Activated T-cell treated with anti-CD3 and anti-CD28 coated beads, Interleukin-2, amount 50 U/mL, for 4 hours (primary cell): Measurements from ENCODE around the gene ASXL1. TPM values are rescaled to one million over a fixed set of nuclear protein-coding genes. Genes with fewer than 3 reads are reported as not detected.
"Not testable (repeated sequence)": the region's sequence is repeated elsewhere in the genome, so short reads cannot be mapped to it uniquely, and the experiment has no call there.

Source experiments
- ATAC-seq, 2 donors: fragments of 200-7000 bp; cut with Tn5 transposase; one replicate each; pipeline ENCODE4 v1.10.0; 2021
- DNase-seq: peaks from one replicate; pipeline ENCODE4 v3.0.0-alpha.2; 2020
- H3K27me3 Mint-ChIP-seq: one replicate; pipeline ENCODE4 v1.8.0; 2021; ENCODE audit warnings: low read depth, mixed read lengths
- H3K36me3 Mint-ChIP-seq: one replicate; pipeline ENCODE4 v1.8.0; 2022; ENCODE audit warnings: mixed read lengths; ENCODE audit not compliant: insufficient read depth
- H3K4me1 Mint-ChIP-seq: one replicate; pipeline ENCODE4 v1.8.0; 2021; ENCODE audit warnings: low read depth, mixed read lengths
- H3K4me3 Mint-ChIP-seq: one replicate; pipeline ENCODE4 v1.8.0; 2021; ENCODE audit warnings: mild to moderate bottlenecking, moderate library complexity, mixed read lengths
- H3K9me3 Mint-ChIP-seq: one replicate; pipeline ENCODE4 v1.8.0; 2021; ENCODE audit warnings: mixed read lengths
- total RNA-seq, 3 donors: library from RNA; stranded (reverse); gene quantifications; one replicate each; pipeline ENCODE4 v1.2.1, GENCODE V29; 2021

The ASXL1 gene
- total RNA-seq, 3 donors from 2014 or later, result 138 to 194 (median 149) TPM

- peaks cover 2% of the 10 kb centered on the region for H3K36me3 Mint-ChIP-seq
- DNase-seq, result no peak
- no peaks in the 10 kb centered on the region for H3K27me3 Mint-ChIP-seq
- no peak for ATAC-seq
- H3K4me3 Mint-ChIP-seq, result no peak overlapping the region
- peaks cover 4% of the 10 kb centered on the region for H3K4me1 Mint-ChIP-seq
- H3K9me3 Mint-ChIP-seq, result no peaks in the 10 kb centered on the region
Observed at GRCh38 chr20:32458837-32459220, 100.7 kb downstream of the ASXL1 start.

DNA sequence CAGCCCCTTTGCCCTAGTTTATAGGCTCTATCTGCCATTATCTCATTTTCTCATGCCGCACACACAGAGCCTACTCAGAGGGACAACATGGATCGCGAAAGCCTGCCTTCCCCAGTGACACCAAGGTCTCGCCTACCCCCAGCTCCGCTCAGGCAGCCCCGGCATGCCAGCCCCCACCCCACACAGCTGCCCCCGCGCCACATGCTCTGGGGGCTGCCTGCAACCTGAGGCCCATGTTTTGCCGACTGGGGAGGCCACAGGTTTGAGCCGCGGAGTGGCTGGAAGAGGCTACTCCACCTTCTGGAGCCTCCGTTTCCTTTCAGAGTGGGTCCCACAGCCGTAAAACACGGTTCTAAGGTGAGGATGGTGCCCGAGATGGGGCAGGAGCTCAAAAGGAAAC is 102.1 kb downstream of the ASXL1 start:
- Mint-ChIP-seq H3K9me3 (no peaks in the 10 kb centered on the region), H3K4me1 (peaks cover 4% of the 10 kb centered on the region), H3K36me3 (no peaks in the 10 kb centered on the region), H3K4me3 (no peak overlapping the region), H3K27me3 (no peaks in the 10 kb centered on the region)
- DNase-seq, result no peak
- no peak for ATAC-seq

DNA sequence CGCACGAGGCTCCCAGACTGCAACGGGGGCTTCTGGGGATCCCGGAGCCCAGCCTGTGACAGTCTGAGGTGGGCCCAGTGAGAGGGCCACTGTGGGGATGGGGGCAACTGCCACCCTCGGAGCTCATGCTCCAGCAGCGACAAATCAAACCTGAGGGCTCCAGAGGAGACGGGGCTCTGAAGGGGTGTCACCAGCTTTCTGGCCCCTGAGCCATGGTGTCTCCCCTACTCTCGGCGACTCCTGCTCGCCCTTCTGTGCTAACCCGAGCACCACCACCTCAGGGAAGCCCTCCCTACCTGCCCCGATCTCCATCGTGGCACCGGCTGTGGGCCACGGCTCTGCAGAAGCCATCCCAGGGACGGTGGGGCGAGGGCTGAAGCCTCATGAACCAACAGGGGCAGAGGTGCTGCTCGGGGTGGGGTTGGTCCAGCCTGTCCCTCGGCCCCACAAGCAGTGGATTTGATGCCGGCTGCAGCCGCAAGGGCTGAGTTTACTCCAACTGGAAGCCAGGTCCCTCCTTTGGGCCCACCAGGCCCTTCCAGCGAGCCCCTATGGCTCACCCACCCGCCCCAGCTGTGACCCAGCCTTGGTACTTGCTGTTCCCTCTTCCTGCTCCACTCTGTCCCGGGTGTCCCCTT is 102.7 kb downstream of the ASXL1 start:
- Mint-ChIP-seq H3K4me1 (peaks cover 4% of the 10 kb centered on the region), H3K4me3 (no peak overlapping the region), H3K27me3 (no peaks in the 10 kb centered on the region), H3K36me3 (no peaks in the 10 kb centered on the region), H3K9me3 (no peaks in the 10 kb centered on the region)
- DNase-seq (no peak), ATAC-seq (no peak)

DNA sequence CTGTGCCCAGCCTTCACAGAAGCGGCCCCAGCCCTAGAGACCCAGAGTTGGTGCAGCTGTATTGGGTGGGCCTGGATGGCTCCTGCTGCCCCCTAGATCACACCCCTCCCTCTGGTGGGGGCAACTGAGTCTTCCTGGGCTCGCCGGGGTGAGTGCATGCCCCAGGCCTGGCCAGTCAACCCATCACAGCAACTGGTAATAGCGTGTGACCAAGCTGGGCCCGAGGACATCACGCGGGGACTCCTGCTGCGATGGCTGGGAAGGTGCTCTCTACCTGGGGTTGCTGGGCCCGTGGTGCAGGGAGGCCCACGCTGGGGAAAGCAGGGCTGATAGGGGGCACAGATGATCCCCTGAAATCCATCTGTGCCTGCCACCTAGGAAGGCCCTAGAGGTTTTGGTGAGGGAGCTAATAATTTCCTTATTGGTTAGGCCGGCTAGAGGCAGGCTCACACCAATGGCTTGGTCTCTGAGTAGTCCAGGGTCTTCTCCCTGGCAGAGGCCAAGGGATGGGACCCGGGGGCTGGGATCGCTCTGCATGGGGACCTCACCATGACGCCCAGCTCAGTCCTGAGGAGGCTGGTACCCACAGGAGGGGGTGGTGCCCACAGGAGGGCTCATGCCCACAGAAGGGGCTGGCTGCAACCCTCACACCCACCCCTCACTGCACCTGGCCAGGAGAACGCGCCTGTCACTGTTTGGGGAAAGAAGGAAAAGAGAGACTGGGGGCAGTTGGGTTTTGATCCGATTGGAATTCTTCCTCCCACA is 103.9 kb downstream of the ASXL1 start:
- ATAC-seq, result no peak

GRCh38 chr20:32462900-32463641 is 104.9 kb downstream of the ASXL1 start:
- no peak for ATAC-seq
- Mint-ChIP-seq H3K4me3 (no peak overlapping the region), H3K9me3 (no peaks in the 10 kb centered on the region), H3K27me3 (no peaks in the 10 kb centered on the region), H3K4me1 (peaks cover 2% of the 10 kb centered on the region), H3K36me3 (no peaks in the 10 kb centered on the region)
- DNase-seq, result no peak

More for the DNA sequence above, 103.9 kb downstream of the ASXL1 start:
- Mint-ChIP-seq H3K9me3 (no peaks in the 10 kb centered on the region), H3K4me1 (peaks cover 4% of the 10 kb centered on the region), H3K36me3 (no peaks in the 10 kb centered on the region), H3K27me3 (no peaks in the 10 kb centered on the region), H3K4me3 (no peak overlapping the region)
- no peak for DNase-seq

GRCh38 chr20:32463642-32464400 is 105.7 kb downstream of the ASXL1 start:
- no peaks in the 10 kb centered on the region for H3K27me3 Mint-ChIP-seq
- no peaks in the 10 kb centered on the region for H3K9me3 Mint-ChIP-seq
- ATAC-seq, result no peak

GRCh38 chr20:32464401-32465091 is 106.4 kb downstream of the ASXL1 start:
- Mint-ChIP-seq H3K4me1 (no peaks in the 10 kb centered on the region), H3K36me3 (no peaks in the 10 kb centered on the region), H3K9me3 (no peaks in the 10 kb centered on the region), H3K4me3 (no peak overlapping the region), H3K27me3 (no peaks in the 10 kb centered on the region)
- ATAC-seq, result no peak
- no peak for DNase-seq

More at GRCh38 chr20:32463642-32464400, 105.7 kb downstream of the ASXL1 start:
- Mint-ChIP-seq H3K4me1 (no peaks in the 10 kb centered on the region), H3K4me3 (no peak overlapping the region), H3K36me3 (no peaks in the 10 kb centered on the region)
- DNase-seq, result no peak

DNA sequence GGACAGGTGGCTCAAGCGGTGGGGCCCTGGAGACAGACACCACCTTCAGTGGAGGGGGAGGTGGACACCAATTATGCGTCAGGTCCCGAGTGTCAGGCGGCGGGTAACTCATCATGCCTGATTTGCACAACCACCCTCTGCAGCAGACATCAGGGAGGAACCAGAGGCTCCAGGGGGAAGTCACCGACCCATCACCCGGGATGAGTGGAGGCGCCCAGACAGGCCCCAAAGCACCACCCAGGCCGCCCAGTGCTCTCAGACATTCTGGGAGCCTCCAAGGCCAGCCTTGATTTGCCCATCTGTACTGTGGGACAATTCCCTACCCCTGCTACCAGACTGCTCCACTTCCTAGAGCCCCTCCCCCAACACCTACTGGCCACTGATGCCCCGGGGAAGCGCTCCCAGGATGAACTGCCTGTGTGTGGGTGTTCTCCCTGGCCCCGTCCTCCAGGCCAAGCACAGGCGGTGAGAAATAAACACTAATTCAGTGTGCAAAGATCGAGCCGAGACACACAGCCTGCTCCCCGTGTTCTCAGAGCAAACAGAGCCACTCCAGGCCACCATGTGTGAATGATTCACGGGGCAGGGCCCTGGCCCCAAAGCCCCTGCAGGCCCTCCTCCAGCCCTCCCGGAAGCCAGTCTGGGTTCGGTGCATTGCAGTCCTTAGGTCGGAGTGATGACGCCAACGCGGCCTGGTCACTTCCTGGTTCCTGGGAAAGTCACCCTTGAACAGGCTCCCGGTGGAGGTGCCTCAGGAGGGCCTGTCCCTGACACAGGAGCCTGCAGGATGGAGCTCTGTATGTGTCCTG is 107.2 kb downstream of the ASXL1 start:
- DNase-seq, result no peak
- ATAC-seq, result no peak
- no peaks in the 10 kb centered on the region for H3K4me1 Mint-ChIP-seq
- no peaks in the 10 kb centered on the region for H3K27me3 Mint-ChIP-seq
- no peaks in the 10 kb centered on the region for H3K9me3 Mint-ChIP-seq
- no peak overlapping the region for H3K4me3 Mint-ChIP-seq
- no peaks in the 10 kb centered on the region for H3K36me3 Mint-ChIP-seq

DNA sequence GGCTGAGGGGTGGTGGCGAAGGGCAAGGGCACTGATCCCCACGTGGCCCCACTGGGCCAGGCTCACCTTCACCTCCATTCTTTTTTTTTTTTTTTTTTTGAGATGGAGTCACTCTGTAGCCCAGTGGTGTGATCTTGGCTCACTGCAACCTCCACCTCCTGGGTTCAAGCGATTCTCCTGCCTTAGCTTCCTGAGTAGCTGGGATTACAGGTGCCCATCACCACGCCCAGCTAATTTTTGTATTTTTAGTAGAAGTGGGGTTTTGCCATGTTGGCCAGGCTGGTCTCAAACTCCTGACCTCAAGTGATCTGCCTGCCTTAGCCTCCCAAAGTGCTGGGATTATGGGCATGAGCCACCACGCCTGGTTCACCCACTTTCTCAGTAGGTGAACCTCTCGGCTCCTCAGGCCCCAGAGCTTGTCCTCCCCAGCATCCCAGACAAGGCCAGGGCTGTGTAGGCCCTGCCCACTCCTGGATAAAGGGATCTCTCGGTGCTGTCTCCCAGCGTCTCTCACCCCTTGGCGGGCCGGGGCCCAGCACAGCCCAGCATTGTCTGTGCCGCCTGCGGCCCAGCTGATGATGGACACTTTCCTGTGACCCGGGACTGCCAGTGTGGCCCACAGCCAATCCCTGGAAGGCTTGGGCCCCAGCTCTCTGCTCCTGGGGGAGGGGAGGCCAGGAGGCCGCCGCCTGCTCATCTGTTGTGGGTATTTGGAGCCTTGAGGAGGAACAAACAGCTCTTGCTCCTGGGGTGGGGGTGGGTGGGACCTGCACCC is 108.0 kb downstream of the ASXL1 start:
- H3K27me3 Mint-ChIP-seq, H3K9me3 Mint-ChIP-seq, ATAC-seq, H3K4me1 Mint-ChIP-seq, H3K36me3 Mint-ChIP-seq, H3K4me3 Mint-ChIP-seq, DNase-seq: not testable (repeated sequence)

DNA sequence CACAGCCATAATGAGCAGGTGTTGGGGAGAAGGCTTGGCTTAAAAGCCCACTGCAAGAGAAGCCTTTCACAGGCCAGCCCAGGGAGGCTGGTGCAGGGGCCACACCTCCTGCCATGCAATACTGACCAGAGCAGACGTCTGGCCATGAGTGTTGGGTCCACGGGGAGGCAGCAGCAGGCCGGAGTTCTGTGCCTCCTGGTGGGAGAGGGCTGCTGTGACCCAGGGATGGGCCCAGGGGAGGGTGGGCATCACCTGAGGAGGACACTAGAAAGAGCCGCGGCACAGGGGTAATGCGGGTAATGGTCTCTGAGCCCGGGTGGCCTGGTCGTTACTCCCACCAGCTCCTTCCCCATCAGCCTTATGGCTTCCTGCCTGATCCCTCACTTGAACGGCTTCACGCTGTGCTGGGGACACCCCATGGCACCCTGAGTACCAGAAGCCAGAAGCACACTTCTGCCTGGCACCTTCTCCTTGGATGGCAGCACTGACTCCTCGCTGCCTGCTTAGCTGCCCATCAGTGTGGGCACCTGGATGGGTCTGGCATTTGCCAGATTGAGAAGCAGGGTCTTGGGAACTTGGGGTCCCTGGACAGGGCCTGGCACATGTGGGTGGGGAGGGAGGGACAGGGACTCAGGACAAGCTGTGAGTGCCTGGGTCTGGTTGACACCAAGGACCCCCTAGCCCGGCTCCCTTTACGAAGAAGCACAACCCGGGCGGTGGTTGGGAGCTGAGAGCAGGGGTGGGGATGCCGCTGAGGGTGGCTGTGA is 108.8 kb downstream of the ASXL1 start:
- ATAC-seq (no peak), DNase-seq (no peak)
- no peaks in the 10 kb centered on the region for H3K9me3 Mint-ChIP-seq
- H3K27me3 Mint-ChIP-seq, result no peaks in the 10 kb centered on the region
- peaks cover 5% of the 10 kb centered on the region for H3K4me1 Mint-ChIP-seq
- peaks cover 4% of the 10 kb centered on the region for H3K36me3 Mint-ChIP-seq
- no peak overlapping the region for H3K4me3 Mint-ChIP-seq

DNA sequence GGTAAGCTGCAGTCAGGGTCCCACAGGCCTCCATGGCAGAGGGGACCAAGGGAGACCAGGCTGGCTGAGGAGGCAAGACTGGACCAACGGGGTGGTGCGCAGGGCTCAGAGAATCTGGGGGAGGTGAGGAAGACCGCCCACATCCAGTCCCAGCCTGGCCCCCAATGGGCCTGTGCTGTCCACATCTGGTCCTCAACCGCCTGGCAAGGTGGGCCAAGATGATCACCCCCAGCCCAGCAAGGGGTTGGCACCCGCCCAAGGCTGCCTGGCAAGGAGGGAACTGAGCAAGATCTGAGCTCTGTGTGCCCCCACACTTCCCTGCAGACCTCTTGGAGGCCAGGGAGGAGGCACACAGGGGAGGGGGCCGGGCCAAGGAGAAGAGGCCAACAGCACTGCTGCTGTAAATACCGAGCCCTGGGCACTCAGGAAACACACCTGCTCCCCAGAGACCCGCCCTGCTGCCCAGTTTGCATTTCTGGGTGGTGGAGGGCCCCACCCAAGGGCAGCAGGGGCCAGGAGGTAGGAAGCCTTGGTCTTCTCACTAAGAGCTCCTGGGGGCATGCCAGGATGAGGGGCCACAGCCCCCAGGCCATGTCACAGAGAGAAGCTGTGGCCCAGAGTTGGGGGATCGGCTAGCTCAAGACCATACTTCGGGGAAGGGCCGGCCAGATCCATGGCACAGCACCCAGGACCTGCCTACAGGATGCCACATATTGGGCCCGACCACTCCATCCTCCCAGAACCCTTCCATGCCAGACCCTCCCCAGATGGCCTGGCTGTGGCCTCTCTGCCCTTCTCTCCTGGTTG is 109.6 kb downstream of the ASXL1 start:
- peaks cover 5% of the 10 kb centered on the region for H3K4me1 Mint-ChIP-seq
- H3K36me3 Mint-ChIP-seq, result peaks cover 4% of the 10 kb centered on the region
- no peak for ATAC-seq

More for the DNA sequence above, 109.6 kb downstream of the ASXL1 start:
- H3K9me3 Mint-ChIP-seq, result no peaks in the 10 kb centered on the region
- H3K27me3 Mint-ChIP-seq, result no peaks in the 10 kb centered on the region
- DNase-seq, result no peak
- no peak overlapping the region for H3K4me3 Mint-ChIP-seq
